PC-9 (cell line): Measurements from ENCODE around the gene DOCK3.

Experiments
- CTCF ChIP-seq: fragments of 200-600 bp; sonication (generic); conservative IDR thresholded peaks from 2 replicates; pipeline ENCODE4 v1.6.1; 2017; ENCODE audit warnings: mixed run types, antibody characterized with exemption, mild to moderate bottlenecking, moderate library complexity
- EZH2 ChIP-seq: fragments of 200-600 bp; sonication (generic); IDR thresholded peaks from 2 replicates; pipeline ENCODE4 v1.8.0; 2017; ENCODE audit warnings: antibody characterized with exemption, low read depth

GRCh38 chr3:51106242-51106876 lies 431.6 kb downstream of the DOCK3 start:
- TF ChIP-seq CTCF (no peak), EZH2 (no peak)
